Measurements from ENCODE around the gene RNF113A.
"Not testable (repeated sequence)": the region's sequence is repeated elsewhere in the genome, so short reads cannot be mapped to it uniquely, and the experiment has no call there.

Gene RNF113A

DNA sequence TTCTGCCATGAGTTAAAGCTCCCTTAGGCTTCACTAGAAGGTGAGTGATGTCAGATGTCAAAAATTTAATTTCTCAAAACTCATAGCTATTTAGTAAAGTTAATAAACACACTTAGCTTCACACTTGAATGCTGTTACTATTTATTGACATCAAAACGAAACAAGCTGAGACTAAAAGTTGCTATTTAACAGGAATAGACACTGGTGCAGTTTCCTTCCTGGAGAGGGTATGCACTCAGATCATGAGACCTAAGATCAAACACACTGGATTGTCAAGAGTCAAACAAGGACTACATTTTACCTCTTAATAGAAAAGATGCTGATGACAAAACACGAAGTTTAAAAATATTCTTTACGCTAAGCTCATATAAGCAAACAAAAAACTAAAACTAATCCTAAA is 37.6 kb downstream of the RNF113A start:
- TF ChIP-seq BACH2 (CRISPR knock-in tag; IDR thresholded peaks at IDR 0.05; ENCODE audit: borderline replicate concordance): no peak
- no peak for TF ChIP-seq PPARA (CRISPR knock-in tag; IDR thresholded peaks at IDR 0.05; ENCODE audit: borderline replicate concordance)
- no peak for TF ChIP-seq ZNF70 (CRISPR knock-in tag; IDR thresholded peaks at IDR 0.05)
- no peak for TF ChIP-seq ARNTL (CRISPR knock-in tag; IDR thresholded peaks at IDR 0.05; ENCODE audit: borderline replicate concordance, low read depth)
- no peak for TF ChIP-seq ZNF8 (CRISPR knock-in tag; IDR thresholded peaks at IDR 0.05)
- no peak for TF ChIP-seq ESRRG (CRISPR knock-in tag; IDR thresholded peaks at IDR 0.05)
- no peak for TF ChIP-seq ZNF565 (CRISPR knock-in tag; conservative IDR thresholded peaks at IDR 0.05; ENCODE audit: low read depth)
- TF ChIP-seq, protein P1, sequence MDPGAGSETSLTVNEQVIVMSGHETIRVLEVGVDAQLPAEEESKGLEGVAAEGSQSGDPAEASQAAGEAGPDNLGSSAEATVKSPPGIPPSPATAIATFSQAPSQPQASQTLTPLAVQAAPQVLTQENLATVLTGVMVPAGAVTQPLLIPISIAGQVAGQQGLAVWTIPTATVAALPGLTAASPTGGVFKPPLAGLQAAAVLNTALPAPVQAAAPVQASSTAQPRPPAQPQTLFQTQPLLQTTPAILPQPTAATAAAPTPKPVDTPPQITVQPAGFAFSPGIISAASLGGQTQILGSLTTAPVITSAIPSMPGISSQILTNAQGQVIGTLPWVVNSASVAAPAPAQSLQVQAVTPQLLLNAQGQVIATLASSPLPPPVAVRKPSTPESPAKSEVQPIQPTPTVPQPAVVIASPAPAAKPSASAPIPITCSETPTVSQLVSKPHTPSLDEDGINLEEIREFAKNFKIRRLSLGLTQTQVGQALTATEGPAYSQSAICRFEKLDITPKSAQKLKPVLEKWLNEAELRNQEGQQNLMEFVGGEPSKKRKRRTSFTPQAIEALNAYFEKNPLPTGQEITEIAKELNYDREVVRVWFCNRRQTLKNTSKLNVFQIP (CRISPR knock-in tag; IDR thresholded peaks at IDR 0.05; ENCODE audit: borderline replicate concordance, low read depth): no peak
- TF ChIP-seq, protein P2, sequence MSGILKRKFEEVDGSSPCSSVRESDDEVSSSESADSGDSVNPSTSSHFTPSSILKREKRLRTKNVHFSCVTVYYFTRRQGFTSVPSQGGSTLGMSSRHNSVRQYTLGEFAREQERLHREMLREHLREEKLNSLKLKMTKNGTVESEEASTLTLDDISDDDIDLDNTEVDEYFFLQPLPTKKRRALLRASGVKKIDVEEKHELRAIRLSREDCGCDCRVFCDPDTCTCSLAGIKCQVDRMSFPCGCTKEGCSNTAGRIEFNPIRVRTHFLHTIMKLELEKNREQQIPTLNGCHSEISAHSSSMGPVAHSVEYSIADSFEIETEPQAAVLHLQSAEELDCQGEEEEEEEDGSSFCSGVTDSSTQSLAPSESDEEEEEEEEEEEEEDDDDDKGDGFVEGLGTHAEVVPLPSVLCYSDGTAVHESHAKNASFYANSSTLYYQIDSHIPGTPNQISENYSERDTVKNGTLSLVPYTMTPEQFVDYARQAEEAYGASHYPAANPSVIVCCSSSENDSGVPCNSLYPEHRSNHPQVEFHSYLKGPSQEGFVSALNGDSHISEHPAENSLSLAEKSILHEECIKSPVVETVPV (CRISPR knock-in tag; IDR thresholded peaks at IDR 0.05): no peak
- no peak for TF ChIP-seq TOX (CRISPR knock-in tag; IDR thresholded peaks at IDR 0.05; ENCODE audit: borderline replicate concordance)
- no peak for ATAC-seq

DNA sequence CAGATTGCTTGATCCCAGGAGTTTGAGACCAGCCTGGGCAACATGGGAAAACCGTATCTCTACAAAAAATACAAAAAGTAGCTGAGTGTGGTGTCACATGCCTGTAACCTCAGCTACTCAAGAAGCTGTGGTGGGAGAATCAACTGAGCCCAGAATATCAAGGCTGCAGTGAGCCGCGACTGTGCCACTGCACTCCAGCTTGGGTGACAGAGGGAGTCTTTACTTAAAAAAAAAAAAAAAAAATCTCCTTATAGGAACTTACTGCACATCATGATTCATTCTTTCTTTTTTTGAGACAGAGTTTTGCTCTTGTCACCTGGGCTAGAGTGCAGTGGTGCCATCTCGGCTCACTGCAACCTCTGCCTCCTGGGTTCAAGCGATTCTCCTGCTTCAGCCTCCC is 43.1 kb downstream of the RNF113A start:
- ATAC-seq: no peak

DNA sequence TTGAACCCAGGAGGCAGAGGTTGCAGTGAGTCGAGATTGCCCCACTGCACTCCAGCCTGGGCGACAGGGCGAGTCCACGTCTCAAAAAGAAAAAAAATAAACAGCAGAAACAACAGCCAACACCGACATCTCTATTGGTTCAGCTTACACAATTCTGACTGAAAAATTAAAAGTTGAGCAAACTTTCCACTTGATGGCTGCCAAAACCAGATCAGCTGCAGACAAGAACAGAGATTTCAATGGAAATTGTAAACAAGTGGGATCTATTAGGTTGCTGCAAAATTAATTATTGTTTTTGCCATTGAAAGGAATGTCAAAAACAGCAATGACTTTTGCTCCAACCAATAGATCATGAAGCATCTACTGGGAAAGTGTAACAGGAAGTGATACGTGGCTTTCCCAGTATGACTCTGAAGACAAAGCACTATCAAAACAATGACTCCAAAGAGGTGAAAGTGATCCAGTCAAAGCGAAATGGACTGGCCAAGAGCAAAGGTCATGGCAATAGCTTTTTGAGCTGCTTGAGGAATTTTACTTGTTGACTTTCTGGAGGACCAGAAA is 45.1 kb downstream of the RNF113A start:
- TF ChIP-seq PPARA (CRISPR knock-in tag; IDR thresholded peaks at IDR 0.05; ENCODE audit: borderline replicate concordance) (no peak), TCF4 (CRISPR knock-in tag; IDR thresholded peaks at IDR 0.05; ENCODE audit: borderline replicate concordance) (no peak), ZNF565 (CRISPR knock-in tag; conservative IDR thresholded peaks at IDR 0.05; ENCODE audit: low read depth) (no peak), PATZ1 (CRISPR knock-in tag; IDR thresholded peaks at IDR 0.05; ENCODE audit: borderline replicate concordance) (no peak), ZNF8 (CRISPR knock-in tag; IDR thresholded peaks at IDR 0.05) (no peak), BACH2 (CRISPR knock-in tag; IDR thresholded peaks at IDR 0.05; ENCODE audit: borderline replicate concordance) (no peak), SNAI2 (CRISPR knock-in tag; IDR thresholded peaks at IDR 0.05) (no peak), ZNF70 (CRISPR knock-in tag; IDR thresholded peaks at IDR 0.05) (no peak), ARNTL (CRISPR knock-in tag; IDR thresholded peaks at IDR 0.05; ENCODE audit: borderline replicate concordance, low read depth) (no peak), ESRRG (CRISPR knock-in tag; IDR thresholded peaks at IDR 0.05) (no peak), ISL1 (CRISPR knock-in tag; IDR thresholded peaks at IDR 0.05) (no peak), TOX (CRISPR knock-in tag; IDR thresholded peaks at IDR 0.05; ENCODE audit: borderline replicate concordance) (no peak), RARB (CRISPR knock-in tag; IDR thresholded peaks at IDR 0.05) (no peak), ZFP3 (CRISPR knock-in tag; IDR thresholded peaks at IDR 0.05) (no peak)
- TF ChIP-seq, protein P2 (CRISPR knock-in tag; IDR thresholded peaks at IDR 0.05): no peak
- no peak for ATAC-seq

More for the DNA sequence above, 43.1 kb downstream of the RNF113A start:
- no peak for TF ChIP-seq ZNF8 (CRISPR knock-in tag; IDR thresholded peaks at IDR 0.05)
- no peak for TF ChIP-seq ARNTL (CRISPR knock-in tag; IDR thresholded peaks at IDR 0.05; ENCODE audit: borderline replicate concordance, low read depth)
- no peak for TF ChIP-seq TOX (CRISPR knock-in tag; IDR thresholded peaks at IDR 0.05; ENCODE audit: borderline replicate concordance)

GRCh38 chrX:119824221-119824620 is 47.3 kb downstream of the RNF113A start:
- ATAC-seq: not testable (repeated sequence)

GRCh38 chrX:119821703-119822102 is 49.8 kb downstream of the RNF113A start:
- ATAC-seq: peak; percentile 75

All from SK-N-SH treated with all-trans-retinoic acid at 6 μM for 48 hours (cell line).